HG03095 (cell line): ENCODE measurements around the gene GRID1.

Experiments used
- ATAC-seq: cut with Tn5 transposase; IDR thresholded peaks from one replicate; pipeline ENCODE4 v1.9.1; 2021; ENCODE audit warnings: moderate library complexity; ENCODE audit not compliant: unreplicated experiment

GRID1 gene

DNA sequence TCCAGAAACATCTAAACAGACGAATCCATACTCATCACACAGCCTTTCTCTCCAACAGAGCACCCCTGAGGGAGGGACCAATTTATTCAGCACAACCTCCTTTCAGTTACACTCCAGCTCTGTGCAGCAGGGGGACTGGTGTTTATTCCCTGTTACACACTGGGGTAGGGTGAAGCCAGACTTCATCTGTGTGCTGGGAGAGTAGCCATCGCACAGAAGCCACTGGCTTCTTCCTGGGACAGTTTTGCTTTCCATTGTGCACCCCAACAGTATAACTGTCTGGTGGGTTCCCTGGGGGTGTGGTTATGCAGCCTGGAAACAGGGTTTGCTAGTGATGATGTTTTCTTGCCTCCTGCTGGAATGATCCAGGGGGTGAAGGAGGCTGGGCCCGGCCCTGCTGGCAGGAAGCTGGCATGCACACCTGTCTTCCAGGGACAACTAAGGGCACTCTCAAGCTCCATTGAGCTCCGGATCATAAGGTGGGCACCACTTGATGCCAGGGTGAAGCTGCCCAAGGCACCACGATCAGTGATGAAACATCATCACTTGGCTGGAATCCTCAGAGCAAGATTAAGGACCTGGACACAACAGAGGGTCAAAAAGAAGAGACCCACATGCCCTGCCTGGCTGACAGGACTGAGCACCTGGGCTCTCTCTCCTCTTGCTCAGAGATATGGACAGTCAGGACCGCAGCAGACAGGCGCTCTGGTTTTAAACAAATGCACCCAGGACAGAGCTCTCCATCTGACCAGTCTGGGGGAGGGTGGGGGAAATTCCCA is 293.2 kb downstream of the GRID1 start:
- ATAC-seq = no peak

DNA sequence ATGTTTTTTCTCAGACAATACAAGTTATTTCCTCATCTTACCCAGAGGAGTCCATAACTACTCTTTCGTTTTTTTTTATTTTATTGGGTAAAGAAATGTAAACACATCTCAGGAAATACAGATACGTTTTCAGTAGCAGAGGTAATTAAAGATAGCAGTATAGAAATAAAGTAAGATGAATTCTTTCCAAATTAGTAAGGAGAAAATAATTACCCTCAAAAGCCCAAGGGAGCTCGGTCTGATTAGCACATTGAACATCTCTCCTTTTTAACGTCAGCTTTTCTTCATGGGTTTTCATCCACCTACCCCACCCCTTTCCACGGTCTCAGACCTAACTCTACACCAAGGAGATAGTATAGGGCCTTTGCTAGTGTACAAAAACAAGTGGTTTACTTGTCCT is 294.2 kb downstream of the GRID1 start:
- ATAC-seq = no peak

- ATAC-seq = no peak
Measured at GRCh38 chr10:86071758-86072157, 294.8 kb downstream of the GRID1 start.

- no peak for ATAC-seq
Measured at GRCh38 chr10:86071145-86071544, 295.4 kb downstream of the GRID1 start.

DNA sequence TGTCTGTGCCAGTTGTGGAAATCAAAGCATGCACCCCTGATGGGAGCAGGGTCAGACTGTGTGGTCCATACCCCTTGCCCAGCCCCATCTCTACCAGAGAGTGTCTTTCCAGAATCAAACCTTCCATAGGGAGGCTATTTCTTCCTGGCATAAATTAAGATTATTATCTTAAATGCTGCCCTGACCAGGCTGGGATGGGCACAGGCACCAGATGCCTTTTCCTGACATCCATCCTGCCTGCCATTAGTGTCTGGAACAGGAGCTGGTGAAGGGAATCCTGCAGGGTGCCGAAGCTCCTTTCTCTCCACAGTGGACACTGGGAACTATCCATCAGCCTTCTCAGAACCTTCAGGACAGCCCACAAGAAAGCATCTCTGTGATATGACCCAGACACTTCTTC is 296.3 kb downstream of the GRID1 start:
- ATAC-seq = no peak

DNA sequence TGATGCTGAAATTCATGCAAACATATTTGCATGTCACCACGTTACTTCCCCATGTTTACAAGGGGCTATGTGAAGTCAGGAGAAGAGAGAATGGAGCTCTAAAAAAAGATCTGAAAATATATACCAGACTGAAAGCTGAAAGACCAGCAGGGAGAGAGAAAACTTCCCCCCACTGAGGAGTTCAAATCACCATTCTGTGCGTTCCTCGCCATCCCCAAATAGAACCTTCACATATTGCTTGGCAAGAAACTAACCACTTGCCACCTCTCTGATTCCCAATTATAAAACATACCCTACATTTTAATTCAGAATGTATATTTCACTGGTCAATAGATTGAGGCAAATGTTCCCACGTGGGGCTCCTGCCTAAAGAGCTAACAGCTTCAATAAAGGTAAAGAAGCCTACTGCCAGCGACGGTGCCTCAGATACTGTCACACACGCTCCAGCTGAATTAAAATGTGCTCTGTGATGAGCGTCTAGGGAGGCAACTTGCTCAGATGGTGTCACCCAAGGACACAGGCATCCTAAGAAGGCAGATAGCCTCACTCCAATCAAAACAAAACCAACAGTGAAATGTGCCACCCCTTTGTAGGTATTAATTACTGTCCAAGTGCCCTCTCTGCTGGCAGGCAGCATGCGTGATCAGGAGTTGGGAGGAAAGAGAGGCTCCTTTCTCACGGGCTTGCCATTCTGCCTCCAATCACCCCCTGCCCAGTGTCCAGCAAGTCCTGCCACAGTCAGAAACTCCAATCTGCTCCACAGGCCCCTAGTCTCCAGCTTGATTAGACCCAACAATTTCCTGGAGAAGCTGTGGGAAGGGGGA is 298.2 kb downstream of the GRID1 start:
- no peak for ATAC-seq

DNA sequence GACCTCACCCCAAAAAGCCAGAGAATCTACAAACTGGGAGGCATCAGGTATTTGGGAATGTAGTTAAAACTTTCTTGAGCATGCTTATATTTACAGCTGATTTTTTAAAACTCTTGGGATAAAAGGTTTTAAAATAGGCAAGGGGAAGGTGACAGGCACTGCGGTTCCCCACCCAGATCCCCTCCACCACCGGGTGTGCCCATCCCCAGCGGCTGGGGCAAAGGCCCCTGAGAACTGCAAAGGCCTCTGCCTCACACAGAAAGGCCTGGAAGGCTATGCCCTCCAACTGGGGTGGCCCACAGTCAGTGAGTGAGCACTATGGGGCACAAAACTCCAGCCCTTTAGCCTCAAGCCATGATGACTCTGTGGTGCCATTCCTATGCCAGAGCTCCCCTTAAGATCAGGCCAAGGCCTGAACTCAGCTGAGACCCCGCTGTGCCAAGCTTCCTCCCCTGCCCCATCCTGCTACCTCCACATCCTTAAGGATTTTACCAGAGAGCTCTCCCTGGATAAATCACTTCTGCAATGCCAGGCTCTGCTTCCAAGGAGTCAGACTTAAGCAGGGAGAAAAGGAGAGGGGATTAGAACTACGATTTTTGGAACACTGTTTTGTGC is 299.1 kb downstream of the GRID1 start:
- no peak for ATAC-seq

DNA sequence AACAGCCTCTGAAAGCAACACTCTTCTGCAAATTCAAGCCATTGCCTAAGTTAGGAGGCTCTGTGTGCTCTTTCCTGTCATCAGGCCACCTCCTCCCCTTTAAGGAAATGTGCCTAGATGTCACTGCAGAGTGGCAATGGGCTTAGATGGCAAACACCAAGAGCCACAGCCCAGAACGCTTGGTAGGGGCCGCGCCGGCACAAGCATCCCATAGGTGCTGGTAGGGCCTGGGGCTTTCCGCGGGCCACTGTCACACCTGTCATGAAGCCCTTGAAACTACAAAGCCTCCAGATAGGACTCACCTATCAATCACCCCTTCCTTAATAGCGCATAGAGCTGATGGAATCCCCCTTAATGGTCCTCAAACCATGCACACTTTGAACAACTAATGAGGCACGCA is 299.9 kb downstream of the GRID1 start:
- ATAC-seq = no peak

DNA sequence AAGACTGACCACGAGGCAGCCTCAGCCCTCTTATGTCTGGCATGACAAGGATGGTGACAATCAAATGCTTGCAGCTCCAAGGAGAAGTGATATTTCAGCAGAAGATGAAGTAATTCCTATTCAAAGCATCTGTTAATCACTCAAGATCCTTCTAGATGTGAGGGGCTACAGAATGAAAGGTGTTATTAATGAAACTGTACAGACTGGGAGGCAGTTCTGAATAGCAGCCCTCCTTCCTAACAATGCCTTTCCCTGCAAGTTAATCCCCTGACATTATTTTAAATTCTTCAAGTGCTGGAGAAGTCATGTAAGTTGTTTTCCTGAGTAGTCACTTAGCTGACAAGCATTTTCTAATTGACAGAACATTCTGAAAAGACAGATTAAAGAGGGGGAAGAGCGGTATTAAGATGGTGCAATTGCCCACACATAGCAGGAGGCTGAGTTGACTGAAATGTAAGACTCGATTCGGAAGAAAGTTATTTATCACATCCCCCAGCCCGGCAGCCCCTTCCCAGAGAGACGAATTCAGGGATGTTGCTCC is 300.8 kb downstream of the GRID1 start:
- ATAC-seq = no peak

DNA sequence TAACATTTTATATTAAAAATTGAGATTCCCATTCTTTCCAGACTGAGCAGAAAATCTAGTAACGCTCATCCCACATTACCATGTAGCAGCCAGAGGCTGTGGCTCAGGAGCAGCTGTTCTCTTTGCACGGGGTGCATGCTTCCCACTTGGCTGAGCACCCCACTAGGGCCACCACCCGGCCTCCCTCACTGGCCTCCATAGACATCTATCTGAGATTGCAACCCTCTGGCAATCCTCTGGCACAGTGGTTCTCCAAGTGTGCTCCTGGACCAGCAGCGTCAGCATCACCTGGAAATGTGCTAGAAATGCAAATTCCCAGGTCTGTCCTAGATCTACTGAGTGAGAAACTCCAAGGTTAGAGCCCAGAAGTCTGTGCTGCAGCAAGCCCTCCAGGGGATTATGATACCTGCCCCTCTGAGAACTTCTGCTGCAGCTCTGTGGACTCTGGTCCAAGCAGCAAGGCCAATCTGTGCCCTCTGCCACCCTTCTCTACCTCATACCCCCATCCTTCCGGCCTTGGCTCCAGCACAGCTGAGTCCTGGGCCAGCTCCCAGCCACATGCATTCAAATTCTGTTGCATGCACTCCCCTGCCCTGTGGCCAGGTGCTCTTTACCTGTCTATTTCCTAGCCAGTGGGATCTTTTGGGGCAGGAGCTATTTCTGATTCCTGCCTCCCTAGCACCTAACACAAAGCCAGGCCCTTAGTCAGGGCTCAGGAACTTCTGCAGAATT is 301.5 kb downstream of the GRID1 start:
- ATAC-seq = no peak

DNA sequence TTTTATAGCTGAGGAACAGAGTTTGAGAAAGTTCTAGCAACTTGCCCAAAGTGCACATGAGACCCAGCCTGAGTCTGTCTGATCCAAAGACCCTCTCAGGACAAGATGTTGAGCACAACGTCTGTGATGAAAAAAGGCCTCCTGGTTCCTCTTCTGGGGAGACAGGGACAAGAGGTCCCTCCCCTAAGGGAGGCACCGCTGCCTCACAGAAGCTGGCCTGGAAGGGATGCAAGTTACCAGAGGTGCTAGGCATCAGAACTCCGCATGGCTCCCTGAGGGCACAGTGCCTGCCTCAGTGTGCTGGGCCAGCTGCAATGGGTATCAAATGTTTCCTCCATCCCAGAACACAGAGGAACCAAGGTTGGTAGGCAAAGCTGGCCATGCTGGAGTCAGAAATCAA is 302.4 kb downstream of the GRID1 start:
- no peak for ATAC-seq

DNA sequence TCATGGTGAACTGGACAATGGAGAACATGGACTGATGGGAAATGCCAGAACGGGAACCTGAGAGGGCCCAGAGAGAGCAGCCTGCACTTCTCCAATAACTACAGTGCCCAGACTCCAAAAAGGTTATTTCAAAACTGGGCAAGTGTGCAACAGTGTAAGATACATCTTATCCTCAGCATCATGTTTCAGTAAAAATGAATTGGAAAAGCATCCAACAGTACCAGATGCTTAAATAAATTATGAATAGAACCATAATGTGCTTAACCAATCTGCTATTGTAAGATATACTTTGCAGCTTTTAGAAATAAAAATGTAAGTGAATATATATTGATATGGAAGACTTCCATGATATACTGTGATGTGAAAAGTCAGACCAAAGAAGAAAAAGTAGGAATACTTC is 303.3 kb downstream of the GRID1 start:
- no peak for ATAC-seq

- no peak for ATAC-seq
Measured at GRCh38 chr10:86062647-86063145, 303.9 kb downstream of the GRID1 start.

- no peak for ATAC-seq
Measured at GRCh38 chr10:86062198-86062550, 304.4 kb downstream of the GRID1 start.

- ATAC-seq = no peak
Measured at GRCh38 chr10:86061278-86062197, 305.1 kb downstream of the GRID1 start.

DNA sequence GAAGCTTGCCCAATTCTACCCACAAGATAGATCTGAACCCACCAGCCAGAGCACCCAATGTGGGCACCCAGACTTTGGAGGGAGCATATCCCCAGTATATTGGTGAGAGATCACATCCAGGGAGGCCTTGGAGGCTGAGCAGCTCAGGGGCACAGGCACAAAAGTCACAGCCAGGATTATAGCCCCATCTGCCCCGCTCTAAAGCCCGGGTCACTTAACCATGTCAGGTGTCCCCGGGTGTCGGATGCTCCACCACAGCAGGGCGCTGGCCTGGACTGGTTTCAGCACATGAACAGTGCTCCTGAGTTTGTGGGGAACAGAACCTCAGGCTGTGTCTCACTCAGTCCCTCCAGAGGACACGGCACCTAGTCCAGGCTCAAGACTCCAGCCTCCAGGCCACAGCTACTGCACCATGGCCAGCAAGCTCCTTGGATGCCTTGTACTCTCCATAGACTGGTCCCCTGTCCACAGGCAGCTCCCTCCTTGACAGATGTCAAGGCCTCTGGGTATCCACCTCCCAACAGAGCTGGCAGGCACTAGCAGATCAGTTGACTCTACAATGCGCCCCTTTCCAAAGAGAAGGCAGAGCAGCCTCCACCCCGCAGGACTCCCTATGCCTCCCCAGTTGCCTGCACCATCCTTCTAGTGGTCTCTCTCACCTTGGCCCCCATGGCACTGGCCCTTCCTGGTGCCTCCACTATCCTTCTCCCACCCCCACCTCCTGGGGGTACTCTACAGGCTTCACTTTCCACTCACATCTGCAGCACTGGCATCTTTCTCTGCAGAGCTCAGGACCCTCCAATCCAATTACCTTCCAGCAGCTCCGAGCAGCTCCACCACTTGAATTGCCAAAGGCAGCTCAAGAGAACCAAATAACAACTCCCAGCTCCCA is 306.0 kb downstream of the GRID1 start:
- ATAC-seq = no peak

- ATAC-seq = no peak
Measured at GRCh38 chr10:86059892-86060291, 306.7 kb downstream of the GRID1 start.

- ATAC-seq = no peak
Measured at GRCh38 chr10:86058964-86059363, 307.6 kb downstream of the GRID1 start.

DNA sequence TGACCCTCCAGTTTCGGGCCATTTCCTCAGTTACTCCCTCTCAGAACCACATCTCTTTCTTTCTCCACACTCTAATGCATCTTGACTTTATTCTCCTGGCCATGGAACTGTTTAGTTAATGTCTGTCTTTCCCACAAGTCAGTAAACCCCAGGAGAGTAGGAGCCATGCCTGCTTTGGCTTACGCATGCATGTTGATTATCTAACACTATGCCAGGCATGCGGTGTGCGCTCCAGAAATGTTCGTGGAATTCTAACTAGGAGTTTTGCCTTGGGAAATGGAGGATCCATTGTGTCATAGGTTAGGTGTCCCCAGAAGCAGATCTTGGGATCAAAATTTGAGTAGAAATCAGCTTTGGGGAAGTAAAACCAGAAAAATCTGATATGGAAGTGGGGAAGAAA is 308.9 kb downstream of the GRID1 start:
- no peak for ATAC-seq
